ENCODE data around the gene TM7SF3. TPM values are rescaled to one million over a fixed set of nuclear protein-coding genes. Genes with fewer than 3 reads are reported as not detected.
"Not testable (repeated sequence)": the region's sequence is repeated elsewhere in the genome, so short reads cannot be mapped to it uniquely, and the experiment has no call there.

Gene TM7SF3
- total RNA-seq, result 10 to 100 TPM; 22.5 to 24.3 TPM
- 32.9 to 47.2 reads per million in 2 donors for total RNA-seq

- Mint-ChIP-seq H3K4me1 (peaks cover 32% of the 10 kb centered on the region), H3K36me3 (ENCODE audit: low read depth) (peaks cover 7% of the 10 kb centered on the region), H3K27me3 (no peaks in the 10 kb centered on the region), H3K27ac (peak within 1 kb of the TSS; percentile 100), H3K4me3 (peak within 1 kb of the TSS; percentile 86)
- DNase-seq (peak; percentile 96 to 97 (median 96)), ATAC-seq (peak; percentile 89)
- no peaks in the 10 kb centered on the region for H3K9me3 ChIP-seq (ENCODE audit: control insufficient read depth, low read length, poor library complexity, severe bottlenecking)
Measured at GRCh38 chr12:27014085-27014858, at the start of gene TM7SF3. Gene TM7SF3 (minus strand): TSS chr12:27014384. CDS start chr12:27014168, 216 bp downstream.

- no peak overlapping the region for H3K27ac Mint-ChIP-seq
- no peak for DNase-seq
- H3K36me3 Mint-ChIP-seq (ENCODE audit: low read depth), result peaks cover 4% of the 10 kb centered on the region
- H3K4me3 Mint-ChIP-seq, result no peak overlapping the region
- H3K4me1 Mint-ChIP-seq, result no peaks in the 10 kb centered on the region
- no peaks in the 10 kb centered on the region for H3K27me3 Mint-ChIP-seq
- H3K9me3 ChIP-seq (ENCODE audit: control insufficient read depth, low read length, poor library complexity, severe bottlenecking), result no peaks in the 10 kb centered on the region
- no peak for ATAC-seq
Measured at GRCh38 chr12:27063250-27063851, 49.2 kb upstream of the TM7SF3 start.

GRCh38 chr12:27061317-27061716 is 47.1 kb upstream of the TM7SF3 start:
- Mint-ChIP-seq H3K4me3 (no peak overlapping the region), H3K36me3 (ENCODE audit: low read depth) (peaks cover 4% of the 10 kb centered on the region), H3K27me3 (no peaks in the 10 kb centered on the region), H3K4me1 (no peaks in the 10 kb centered on the region), H3K27ac (no peak overlapping the region)
- ATAC-seq (no peak), DNase-seq (no peak)
- no peaks in the 10 kb centered on the region for H3K9me3 ChIP-seq (ENCODE audit: control insufficient read depth, low read length, poor library complexity, severe bottlenecking)

- H3K4me3 Mint-ChIP-seq, result no peak overlapping the region
- no peak overlapping the region for H3K27ac Mint-ChIP-seq
- no peak for ATAC-seq
- H3K27me3 Mint-ChIP-seq, result no peaks in the 10 kb centered on the region
- peaks cover 3% of the 10 kb centered on the region for H3K36me3 Mint-ChIP-seq (ENCODE audit: low read depth)
- DNase-seq, result no peak
- H3K4me1 Mint-ChIP-seq, result no peaks in the 10 kb centered on the region
- H3K9me3 ChIP-seq (ENCODE audit: control insufficient read depth, low read length, poor library complexity, severe bottlenecking), result no peaks in the 10 kb centered on the region
Measured at GRCh38 chr12:27060740-27061139, 46.6 kb upstream of the TM7SF3 start.

- H3K36me3 Mint-ChIP-seq (ENCODE audit: low read depth), result peaks cover 4% of the 10 kb centered on the region
- ATAC-seq, result no peak
- H3K27me3 Mint-ChIP-seq, result no peaks in the 10 kb centered on the region
Measured at GRCh38 chr12:27057543-27057942, 43.4 kb upstream of the TM7SF3 start.

GRCh38 chr12:27055966-27056365 is 41.8 kb upstream of the TM7SF3 start:
- Mint-ChIP-seq H3K4me3 (no peak overlapping the region), H3K27ac (no peak overlapping the region), H3K36me3 (ENCODE audit: low read depth) (peaks cover 7% of the 10 kb centered on the region), H3K27me3 (no peaks in the 10 kb centered on the region), H3K4me1 (peaks cover 2% of the 10 kb centered on the region)
- DNase-seq (no peak), ATAC-seq (no peak)
- no peaks in the 10 kb centered on the region for H3K9me3 ChIP-seq (ENCODE audit: control insufficient read depth, low read length, poor library complexity, severe bottlenecking)

More at GRCh38 chr12:27057543-27057942, 43.4 kb upstream of the TM7SF3 start:
- Mint-ChIP-seq H3K27ac (no peak overlapping the region), H3K4me3 (no peak overlapping the region), H3K4me1 (no peaks in the 10 kb centered on the region)
- H3K9me3 ChIP-seq (ENCODE audit: control insufficient read depth, low read length, poor library complexity, severe bottlenecking), result no peaks in the 10 kb centered on the region
- no peak for DNase-seq

GRCh38 chr12:27052742-27053141 is 38.6 kb upstream of the TM7SF3 start:
- DNase-seq (no peak), ATAC-seq (no peak)
- H3K9me3 ChIP-seq (ENCODE audit: control insufficient read depth, low read length, poor library complexity, severe bottlenecking), result no peaks in the 10 kb centered on the region
- H3K27ac Mint-ChIP-seq, result no peak overlapping the region
- H3K27me3 Mint-ChIP-seq, result no peaks in the 10 kb centered on the region
- peaks cover 7% of the 10 kb centered on the region for H3K36me3 Mint-ChIP-seq (ENCODE audit: low read depth)
- no peak overlapping the region for H3K4me3 Mint-ChIP-seq
- H3K4me1 Mint-ChIP-seq, result peaks cover 2% of the 10 kb centered on the region

GRCh38 chr12:27052176-27052575 is 38.0 kb upstream of the TM7SF3 start:
- DNase-seq, result no peak
- H3K9me3 ChIP-seq (ENCODE audit: control insufficient read depth, low read length, poor library complexity, severe bottlenecking), result no peaks in the 10 kb centered on the region
- Mint-ChIP-seq H3K36me3 (ENCODE audit: low read depth) (peaks cover 7% of the 10 kb centered on the region), H3K4me1 (peaks cover 2% of the 10 kb centered on the region), H3K4me3 (no peak overlapping the region), H3K27me3 (no peaks in the 10 kb centered on the region), H3K27ac (no peak overlapping the region)
- ATAC-seq, result no peak

- no peak overlapping the region for H3K4me3 Mint-ChIP-seq
- peaks cover 7% of the 10 kb centered on the region for H3K36me3 Mint-ChIP-seq (ENCODE audit: low read depth)
- H3K27me3 Mint-ChIP-seq, result no peaks in the 10 kb centered on the region
- H3K4me1 Mint-ChIP-seq, result peaks cover 2% of the 10 kb centered on the region
- no peak for ATAC-seq
- no peaks in the 10 kb centered on the region for H3K9me3 ChIP-seq (ENCODE audit: control insufficient read depth, low read length, poor library complexity, severe bottlenecking)
- no peak for DNase-seq
- no peak overlapping the region for H3K27ac Mint-ChIP-seq
Measured at GRCh38 chr12:27048822-27049752, 34.9 kb upstream of the TM7SF3 start.

GRCh38 chr12:27042018-27042417 is 27.8 kb upstream of the TM7SF3 start:
- not testable (repeated sequence) for H3K27me3 Mint-ChIP-seq; DNase-seq; H3K9me3 ChIP-seq (ENCODE audit: control insufficient read depth, low read length, poor library complexity, severe bottlenecking); H3K27ac Mint-ChIP-seq; H3K4me3 Mint-ChIP-seq; ATAC-seq; H3K4me1 Mint-ChIP-seq; H3K36me3 Mint-ChIP-seq (ENCODE audit: low read depth)

GRCh38 chr12:27040637-27041036 is 26.5 kb upstream of the TM7SF3 start:
- ATAC-seq; H3K4me1 Mint-ChIP-seq; H3K27me3 Mint-ChIP-seq; H3K9me3 ChIP-seq (ENCODE audit: control insufficient read depth, low read length, poor library complexity, severe bottlenecking); H3K36me3 Mint-ChIP-seq (ENCODE audit: low read depth); DNase-seq; H3K4me3 Mint-ChIP-seq; H3K27ac Mint-ChIP-seq: not testable (repeated sequence)

GRCh38 chr12:27034607-27035293 is 20.6 kb upstream of the TM7SF3 start:
- ATAC-seq, result no peak

More at GRCh38 chr12:27034607-27035293, 20.6 kb upstream of the TM7SF3 start:
- H3K27me3 Mint-ChIP-seq, result no peaks in the 10 kb centered on the region
- no peak overlapping the region for H3K27ac Mint-ChIP-seq
- H3K36me3 Mint-ChIP-seq (ENCODE audit: low read depth), result peaks cover 11% of the 10 kb centered on the region
- DNase-seq, result no peak
- H3K9me3 ChIP-seq (ENCODE audit: control insufficient read depth, low read length, poor library complexity, severe bottlenecking), result no peaks in the 10 kb centered on the region
- no peak overlapping the region for H3K4me3 Mint-ChIP-seq
- peaks cover 2% of the 10 kb centered on the region for H3K4me1 Mint-ChIP-seq
